MM.1S (cell line): ENCODE data around the gene CKLF.

Experiments used
- DNase-seq: peaks from one replicate; pipeline ENCODE4 v3.0.0-alpha.2; 2015
- H2AFZ ChIP-seq: fragments of 300-600 bp; sonication (generic); 2 replicates; pipeline ENCODE4 v1.6.0; 2016; ENCODE audit warnings: antibody characterized with exemption, low read length
- H3F3A ChIP-seq: fragments of 300-600 bp; sonication (generic); 2 replicates; pipeline ENCODE4 v1.6.1; 2016; ENCODE audit warnings: mild to moderate bottlenecking, antibody characterized with exemption, low read length, moderate library complexity, mixed read lengths; ENCODE audit not compliant: insufficient read depth
- H3K27ac ChIP-seq: fragments of 300-600 bp; sonication (generic); 2 replicates; pipeline ENCODE4 v1.5.1; 2016; ENCODE audit warnings: mild to moderate bottlenecking, low read length
- H3K27me3 ChIP-seq: fragments of 300-600 bp; sonication (generic); replicated peaks from 2 replicates; pipeline ENCODE4 v1.6.0; 2016; ENCODE audit warnings: low read length; ENCODE audit not compliant: insufficient read depth
- H3K36me3 ChIP-seq: fragments of 300-600 bp; sonication (generic); replicated peaks from 2 replicates; pipeline ENCODE4 v1.6.1; 2016; ENCODE audit warnings: mild to moderate bottlenecking, low read length, mixed read lengths; ENCODE audit not compliant: insufficient read depth
- H3K4me1 ChIP-seq: fragments of 300-600 bp; sonication (generic); 2 replicates; pipeline ENCODE4 v1.6.1; 2016; ENCODE audit warnings: low read length, mixed read lengths
- H3K4me2 ChIP-seq: fragments of 300-600 bp; sonication (generic); 2 replicates; pipeline ENCODE4 v1.6.0; 2016; ENCODE audit warnings: low read depth, low read length
- H3K4me3 ChIP-seq: fragments of 300-600 bp; sonication (generic); 2 replicates; pipeline ENCODE4 v1.5.1; 2016; ENCODE audit warnings: low read length, mixed read lengths
- H3K79me2 ChIP-seq: fragments of 300-600 bp; sonication (generic); 2 replicates; pipeline ENCODE4 v1.6.1; 2016; ENCODE audit warnings: mixed run types, low read length, mixed read lengths
- H3K9ac ChIP-seq: fragments of 300-600 bp; sonication (generic); 2 replicates; pipeline ENCODE4 v1.6.1; 2016; ENCODE audit warnings: low read length, mixed read lengths
- H3K9me2 ChIP-seq: fragments of 300-600 bp; sonication (generic); replicated peaks from 2 replicates; pipeline ENCODE4 v1.6.1; 2016; ENCODE audit warnings: mild to moderate bottlenecking, low read length, mixed read lengths; ENCODE audit not compliant: insufficient read depth
- H3K9me3 ChIP-seq: fragments of 300-600 bp; sonication (generic); replicated peaks from 2 replicates; pipeline ENCODE4 v1.6.1; 2016; ENCODE audit warnings: mild to moderate bottlenecking, low read length, mixed read lengths; ENCODE audit not compliant: insufficient read depth
- H4K20me1 ChIP-seq: fragments of 300-600 bp; sonication (generic); 2 replicates; pipeline ENCODE4 v1.6.1; 2016; ENCODE audit warnings: mild to moderate bottlenecking, low read length, moderate library complexity, mixed read lengths; ENCODE audit not compliant: insufficient read depth
- CTCF ChIP-seq: fragments of 300-600 bp; sonication (generic); IDR thresholded peaks from 2 replicates; pipeline ENCODE4 v1.5.1; 2016; ENCODE audit warnings: antibody characterized with exemption, low read length, mixed read lengths
- EZH2 ChIP-seq: fragments of 300-600 bp; sonication (generic); optimal IDR thresholded peaks from 2 replicates; pipeline ENCODE3; 2017; ENCODE audit warnings: low read depth, mild to moderate bottlenecking, antibody characterized with exemption, low read length, mixed read lengths
- EZH2phosphoT487 ChIP-seq: fragments of 300-600 bp; sonication (generic); IDR thresholded peaks from 2 replicates; pipeline ENCODE4 v1.6.1; 2018; ENCODE audit warnings: antibody characterized with exemption, low read length

CKLF gene

GRCh38 chr16:66528294-66528693, 24.1 kb upstream of the CKLF start:
- DNase-seq: no peak
- peaks cover 33% of the 10 kb centered on the region for H3K4me1 ChIP-seq
- H3K9me2 ChIP-seq: no peaks in the 10 kb centered on the region
- H3K9ac ChIP-seq: no peak overlapping the region
- H3F3A ChIP-seq: peaks cover 20% of the 10 kb centered on the region
- no peak overlapping the region for H3K4me3 ChIP-seq
- no peaks in the 10 kb centered on the region for H3K79me2 ChIP-seq
- H3K27me3 ChIP-seq: no peaks in the 10 kb centered on the region
- no peak overlapping the region for H3K27ac ChIP-seq
- no peak overlapping the region for H3K4me2 ChIP-seq
- TF ChIP-seq CTCF (no peak), EZH2 (no peak), EZH2phosphoT487 (no peak)
- no peaks in the 10 kb centered on the region for H3K9me3 ChIP-seq
- H3K36me3 ChIP-seq: no peaks in the 10 kb centered on the region
- H2AFZ ChIP-seq: no peak overlapping the region
- H4K20me1 ChIP-seq: no peaks in the 10 kb centered on the region

- H3K36me3 ChIP-seq: no peaks in the 10 kb centered on the region
Measured at GRCh38 chr16:66529475-66529874, 22.9 kb upstream of the CKLF start.

GRCh38 chr16:66534376-66534799, 18.0 kb upstream of the CKLF start:
- no peaks in the 10 kb centered on the region for H3K27me3 ChIP-seq
- no peak for DNase-seq
- peaks cover 11% of the 10 kb centered on the region for H3K4me1 ChIP-seq
- no peaks in the 10 kb centered on the region for H3K9me3 ChIP-seq
- no peak overlapping the region for H2AFZ ChIP-seq
- H3K9ac ChIP-seq: no peak overlapping the region
- H3K27ac ChIP-seq: no peak overlapping the region
- H3K4me2 ChIP-seq: no peak overlapping the region
- TF ChIP-seq EZH2 (no peak), CTCF (no peak), EZH2phosphoT487 (no peak)
- H3K79me2 ChIP-seq: no peaks in the 10 kb centered on the region
- no peaks in the 10 kb centered on the region for H3K36me3 ChIP-seq
- H3K9me2 ChIP-seq: no peaks in the 10 kb centered on the region
- H4K20me1 ChIP-seq: no peaks in the 10 kb centered on the region
- no peak overlapping the region for H3K4me3 ChIP-seq
- no peaks in the 10 kb centered on the region for H3F3A ChIP-seq

More at GRCh38 chr16:66529475-66529874, 22.9 kb upstream of the CKLF start:
- Histone ChIP-seq H3K9ac (no peak overlapping the region), H3K9me3 (no peaks in the 10 kb centered on the region), H3K4me1 (peaks cover 23% of the 10 kb centered on the region), H3K79me2 (no peaks in the 10 kb centered on the region), H3K4me3 (no peak overlapping the region), H3K27ac (no peak overlapping the region), H4K20me1 (no peaks in the 10 kb centered on the region), H3K27me3 (no peaks in the 10 kb centered on the region), H3K4me2 (no peak overlapping the region), H3K9me2 (no peaks in the 10 kb centered on the region), H2AFZ (no peak overlapping the region), H3F3A (peaks cover 9% of the 10 kb centered on the region)
- TF ChIP-seq EZH2 (no peak), CTCF (no peak), EZH2phosphoT487 (no peak)
- no peak for DNase-seq
